ENCODE measurements around the gene LGI2.

DNA sequence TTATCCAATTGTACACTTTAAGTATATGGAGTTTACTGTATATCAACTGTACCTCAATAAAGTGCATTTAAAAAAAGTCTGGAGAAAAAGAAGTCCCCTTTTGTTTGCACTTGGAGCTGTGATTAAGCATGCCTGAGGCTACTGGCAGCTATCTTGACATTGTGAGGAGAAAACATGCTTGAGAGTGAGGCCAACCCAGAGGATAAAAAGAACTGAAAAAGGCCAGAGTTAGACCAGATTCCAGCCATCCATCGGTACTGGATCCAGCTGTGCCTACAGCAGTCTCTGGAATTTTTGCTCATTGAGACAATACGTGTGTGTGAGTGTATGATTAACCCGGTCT lies 57.4 kb downstream of the LGI2 start:
- TF ChIP-seq, protein P1, sequence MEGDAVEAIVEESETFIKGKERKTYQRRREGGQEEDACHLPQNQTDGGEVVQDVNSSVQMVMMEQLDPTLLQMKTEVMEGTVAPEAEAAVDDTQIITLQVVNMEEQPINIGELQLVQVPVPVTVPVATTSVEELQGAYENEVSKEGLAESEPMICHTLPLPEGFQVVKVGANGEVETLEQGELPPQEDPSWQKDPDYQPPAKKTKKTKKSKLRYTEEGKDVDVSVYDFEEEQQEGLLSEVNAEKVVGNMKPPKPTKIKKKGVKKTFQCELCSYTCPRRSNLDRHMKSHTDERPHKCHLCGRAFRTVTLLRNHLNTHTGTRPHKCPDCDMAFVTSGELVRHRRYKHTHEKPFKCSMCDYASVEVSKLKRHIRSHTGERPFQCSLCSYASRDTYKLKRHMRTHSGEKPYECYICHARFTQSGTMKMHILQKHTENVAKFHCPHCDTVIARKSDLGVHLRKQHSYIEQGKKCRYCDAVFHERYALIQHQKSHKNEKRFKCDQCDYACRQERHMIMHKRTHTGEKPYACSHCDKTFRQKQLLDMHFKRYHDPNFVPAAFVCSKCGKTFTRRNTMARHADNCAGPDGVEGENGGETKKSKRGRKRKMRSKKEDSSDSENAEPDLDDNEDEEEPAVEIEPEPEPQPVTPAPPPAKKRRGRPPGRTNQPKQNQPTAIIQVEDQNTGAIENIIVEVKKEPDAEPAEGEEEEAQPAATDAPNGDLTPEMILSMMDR (IDR thresholded peaks at IDR 0.05) = no peak
- TF ChIP-seq POLR2AphosphoS5 (IDR thresholded peaks at IDR 0.05) (no peak), POLR2A (IDR thresholded peaks at IDR 0.05; ENCODE audit: low read depth) (no peak)

Measured in esophagus muscularis mucosa (tissue), 3 donors.